NB4 (cell line): ENCODE measurements around the gene AKAP6.

Experiments
- CTCF ChIP-seq: IDR thresholded peaks from one replicate; pipeline ENCODE4 v1.5.1; 2012; ENCODE audit warnings: low read depth, low read length
- MYC ChIP-seq: IDR thresholded peaks from 2 replicates; pipeline ENCODE4 v1.6.1; 2011; ENCODE audit warnings: low read depth, low read length
- POLR2A ChIP-seq: IDR thresholded peaks from 2 replicates; pipeline ENCODE4 v1.6.1; 2011; ENCODE audit warnings: mild to moderate bottlenecking; ENCODE audit not compliant: insufficient read length; ENCODE audit errors: extremely low read depth

- TF ChIP-seq CTCF (no peak), POLR2A (no peak), MYC (no peak)
Observed at GRCh38 chr14:32413967-32414640, 85.0 kb downstream of the AKAP6 start.
